ENCODE data around the gene ARHGAP22. TPM values are rescaled to one million over a fixed set of nuclear protein-coding genes. Genes with fewer than 3 reads are reported as not detected.

The ARHGAP22 gene
- total RNA-seq (ENCODE audit: low replicate concordance): 28.0 and 63.6 TPM in 2 replicates

GRCh38 chr10:48604991-48605508, at the start of gene ARHGAP22:
Gene ARHGAP22, minus strand, starts transcription at chr10:48605073. Its CDS starts 277 bp downstream, at chr10:48604796.

Other genes with a start within 250 kb of the ARHGAP22 start
- gene WDFY4, start 79.8 kb upstream of the ARHGAP22 start, total RNA-seq (ENCODE audit: low replicate concordance): not detected in 2 replicates